ENCODE results near the gene DEFB131B.
A peak's percentile ranks its signal among the peaks of the same experiment; 100 is the strongest.
"Not testable (repeated sequence)": the region's sequence is repeated elsewhere in the genome, so short reads cannot be mapped to it uniquely, and the experiment has no call there.

The DEFB131B gene

GRCh38 chr11:71911986-71912340, 33.7 kb downstream of the DEFB131B start:
- not testable (repeated sequence) for DNase-seq

- no peak for DNase-seq
Measured at GRCh38 chr11:71913756-71914526, 35.7 kb downstream of the DEFB131B start.

GRCh38 chr11:71914617-71915189, 36.5 kb downstream of the DEFB131B start:
- no peak for DNase-seq

- DNase-seq, result no peak
Measured at GRCh38 chr11:71917646-71918140, 39.4 kb downstream of the DEFB131B start.

- DNase-seq, result no peak
Measured at GRCh38 chr11:71927820-71928736, 49.8 kb downstream of the DEFB131B start, which contains the start of gene XNDC1N. Gene XNDC1N, minus strand, starts transcription at chr11:71928594. Its CDS starts 5,241 bp downstream, at chr11:71923353.

GRCh38 chr11:71928737-71929443, 50.6 kb downstream of the DEFB131B start, which contains the start of gene RNF121:
Gene RNF121, plus strand, starts transcription at chr11:71929046. Its CDS starts 16 bp downstream, at chr11:71929062.
- peak; percentile 95 for DNase-seq

- no peak for DNase-seq
Measured at GRCh38 chr11:71929491-71929890, 51.2 kb downstream of the DEFB131B start.

- DNase-seq, result no peak
Measured at GRCh38 chr11:71930556-71931244, 52.4 kb downstream of the DEFB131B start.

- no peak for DNase-seq
Measured at GRCh38 chr11:71931245-71931602, 53.0 kb downstream of the DEFB131B start.

- DNase-seq, result no peak
Measured at GRCh38 chr11:71933141-71933933, 55.1 kb downstream of the DEFB131B start.
